ENCODE results near the gene THNSL1.

DNA sequence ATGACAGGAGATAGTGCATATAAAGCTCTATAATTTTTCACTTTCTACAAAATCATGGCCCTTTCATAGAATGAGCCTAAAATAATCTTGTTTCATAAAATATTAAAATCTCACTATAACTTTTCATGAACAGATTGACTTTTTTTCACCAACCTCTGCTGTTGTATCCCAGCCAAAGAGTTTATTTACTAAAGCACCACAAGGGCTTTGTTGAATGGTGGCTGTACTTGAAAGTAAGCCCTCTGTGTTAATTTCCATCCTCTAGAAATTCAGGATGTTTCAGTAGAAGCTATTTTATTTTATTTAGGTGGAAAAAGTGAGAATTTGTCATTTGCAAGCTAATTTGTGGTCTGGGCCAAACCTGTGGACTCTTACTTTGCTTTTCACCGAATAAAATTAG is 30.2 kb downstream of the THNSL1 start:
- TF ChIP-seq, protein P1, sequence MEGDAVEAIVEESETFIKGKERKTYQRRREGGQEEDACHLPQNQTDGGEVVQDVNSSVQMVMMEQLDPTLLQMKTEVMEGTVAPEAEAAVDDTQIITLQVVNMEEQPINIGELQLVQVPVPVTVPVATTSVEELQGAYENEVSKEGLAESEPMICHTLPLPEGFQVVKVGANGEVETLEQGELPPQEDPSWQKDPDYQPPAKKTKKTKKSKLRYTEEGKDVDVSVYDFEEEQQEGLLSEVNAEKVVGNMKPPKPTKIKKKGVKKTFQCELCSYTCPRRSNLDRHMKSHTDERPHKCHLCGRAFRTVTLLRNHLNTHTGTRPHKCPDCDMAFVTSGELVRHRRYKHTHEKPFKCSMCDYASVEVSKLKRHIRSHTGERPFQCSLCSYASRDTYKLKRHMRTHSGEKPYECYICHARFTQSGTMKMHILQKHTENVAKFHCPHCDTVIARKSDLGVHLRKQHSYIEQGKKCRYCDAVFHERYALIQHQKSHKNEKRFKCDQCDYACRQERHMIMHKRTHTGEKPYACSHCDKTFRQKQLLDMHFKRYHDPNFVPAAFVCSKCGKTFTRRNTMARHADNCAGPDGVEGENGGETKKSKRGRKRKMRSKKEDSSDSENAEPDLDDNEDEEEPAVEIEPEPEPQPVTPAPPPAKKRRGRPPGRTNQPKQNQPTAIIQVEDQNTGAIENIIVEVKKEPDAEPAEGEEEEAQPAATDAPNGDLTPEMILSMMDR (conservative IDR thresholded peaks at IDR 0.05 in 1 of 2, IDR thresholded peaks at IDR 0.05 in 1 of 2; ENCODE audit: low read depth in 1 of 2, low read length in 2 of 2): no peak
- TF ChIP-seq EZH2 (IDR thresholded peaks at IDR 0.05; ENCODE audit: low read length, missing control alignments): no peak
